Nephron progenitor cell (in vitro differentiated cells): ENCODE measurements around the gene CFAP54.

ENCODE experiments used
- DNase-seq: peaks from one replicate; pipeline ENCODE4 v3.0.0; 2021
- H3K27ac Mint-ChIP-seq: 2 replicates; pipeline ENCODE4 v1.8.0; 2021; ENCODE audit warnings: mild to moderate bottlenecking, moderate library complexity, mixed read lengths
- H3K27me3 Mint-ChIP-seq: 2 replicates; pipeline ENCODE4 v1.8.0; 2021; ENCODE audit warnings: mild to moderate bottlenecking, low read depth, mixed read lengths; ENCODE audit not compliant: poor library complexity
- H3K36me3 Mint-ChIP-seq: 2 replicates; pipeline ENCODE4 v1.8.0; 2021; ENCODE audit warnings: low read depth, mixed read lengths
- H3K4me1 Mint-ChIP-seq: 2 replicates; pipeline ENCODE4 v1.8.0; 2021; ENCODE audit warnings: mixed read lengths
- H3K4me3 Mint-ChIP-seq: 2 replicates; pipeline ENCODE4 v1.8.0; 2021; ENCODE audit warnings: mild to moderate bottlenecking, moderate library complexity, mixed read lengths
- H3K9me3 Mint-ChIP-seq: 2 replicates; pipeline ENCODE4 v1.8.0; 2021; ENCODE audit warnings: mild to moderate bottlenecking, moderate library complexity, mixed read lengths
- TF ChIP-seq, protein P1 (sequence below): fragments of 200-600 bp; sonication (generic); IDR thresholded peaks from 2 replicates; pipeline ENCODE4 v1.5.0; 2021; ENCODE audit warnings: antibody characterized with exemption

CFAP54 gene

GRCh38 chr12:96445691-96446583 is 43.4 kb upstream of the CFAP54 start:
- H3K36me3 Mint-ChIP-seq: no peaks in the 10 kb centered on the region
- DNase-seq: no peak
- no peak overlapping the region for H3K4me3 Mint-ChIP-seq
- H3K27me3 Mint-ChIP-seq: peaks cover 13% of the 10 kb centered on the region
- H3K27ac Mint-ChIP-seq: no peak overlapping the region
- H3K4me1 Mint-ChIP-seq: no peaks in the 10 kb centered on the region
- H3K9me3 Mint-ChIP-seq: peaks cover 5% of the 10 kb centered on the region
- TF ChIP-seq, protein P1, sequence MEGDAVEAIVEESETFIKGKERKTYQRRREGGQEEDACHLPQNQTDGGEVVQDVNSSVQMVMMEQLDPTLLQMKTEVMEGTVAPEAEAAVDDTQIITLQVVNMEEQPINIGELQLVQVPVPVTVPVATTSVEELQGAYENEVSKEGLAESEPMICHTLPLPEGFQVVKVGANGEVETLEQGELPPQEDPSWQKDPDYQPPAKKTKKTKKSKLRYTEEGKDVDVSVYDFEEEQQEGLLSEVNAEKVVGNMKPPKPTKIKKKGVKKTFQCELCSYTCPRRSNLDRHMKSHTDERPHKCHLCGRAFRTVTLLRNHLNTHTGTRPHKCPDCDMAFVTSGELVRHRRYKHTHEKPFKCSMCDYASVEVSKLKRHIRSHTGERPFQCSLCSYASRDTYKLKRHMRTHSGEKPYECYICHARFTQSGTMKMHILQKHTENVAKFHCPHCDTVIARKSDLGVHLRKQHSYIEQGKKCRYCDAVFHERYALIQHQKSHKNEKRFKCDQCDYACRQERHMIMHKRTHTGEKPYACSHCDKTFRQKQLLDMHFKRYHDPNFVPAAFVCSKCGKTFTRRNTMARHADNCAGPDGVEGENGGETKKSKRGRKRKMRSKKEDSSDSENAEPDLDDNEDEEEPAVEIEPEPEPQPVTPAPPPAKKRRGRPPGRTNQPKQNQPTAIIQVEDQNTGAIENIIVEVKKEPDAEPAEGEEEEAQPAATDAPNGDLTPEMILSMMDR: no peak

DNA sequence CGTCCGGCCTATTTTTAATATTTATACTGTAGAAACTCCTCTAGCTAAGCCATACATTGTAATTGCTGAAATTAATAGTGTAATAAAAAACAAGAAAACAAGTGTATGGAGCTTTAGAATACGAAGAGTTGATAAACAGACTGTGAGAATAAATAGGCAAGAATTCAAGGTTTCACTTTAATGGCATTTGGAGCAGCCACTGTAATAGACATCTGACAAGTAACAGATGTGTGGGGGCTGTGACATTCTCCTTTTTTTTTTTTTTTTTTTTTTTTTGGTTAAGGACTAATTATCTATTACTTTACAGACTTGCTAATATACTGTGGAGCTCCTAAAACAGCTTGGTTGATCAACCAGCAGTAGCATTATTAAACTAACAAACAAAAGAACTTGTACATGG is 42.1 kb upstream of the CFAP54 start:
- no peak for DNase-seq
- H3K27ac Mint-ChIP-seq: no peak overlapping the region
- H3K9me3 Mint-ChIP-seq: peaks cover 7% of the 10 kb centered on the region
- no peaks in the 10 kb centered on the region for H3K36me3 Mint-ChIP-seq
- TF ChIP-seq, protein P1: no peak
- no peaks in the 10 kb centered on the region for H3K4me1 Mint-ChIP-seq
- peaks cover 10% of the 10 kb centered on the region for H3K27me3 Mint-ChIP-seq
- no peak overlapping the region for H3K4me3 Mint-ChIP-seq

GRCh38 chr12:96448300-96448699 is 41.1 kb upstream of the CFAP54 start:
- no peaks in the 10 kb centered on the region for H3K4me1 Mint-ChIP-seq
- no peak for DNase-seq
- H3K27me3 Mint-ChIP-seq: peaks cover 10% of the 10 kb centered on the region
- TF ChIP-seq, protein P1: no peak
- H3K36me3 Mint-ChIP-seq: no peaks in the 10 kb centered on the region
- peaks cover 7% of the 10 kb centered on the region for H3K9me3 Mint-ChIP-seq
- no peak overlapping the region for H3K4me3 Mint-ChIP-seq
- no peak overlapping the region for H3K27ac Mint-ChIP-seq

- peaks cover 10% of the 10 kb centered on the region for H3K27me3 Mint-ChIP-seq
- H3K36me3 Mint-ChIP-seq: no peaks in the 10 kb centered on the region
- no peak for DNase-seq
- H3K9me3 Mint-ChIP-seq: peaks cover 7% of the 10 kb centered on the region
- no peaks in the 10 kb centered on the region for H3K4me1 Mint-ChIP-seq
- no peak overlapping the region for H3K4me3 Mint-ChIP-seq
- TF ChIP-seq, protein P1: no peak
- no peak overlapping the region for H3K27ac Mint-ChIP-seq
Measured at GRCh38 chr12:96452261-96452922, 37.0 kb upstream of the CFAP54 start.

- Mint-ChIP-seq H3K9me3 (peaks cover 7% of the 10 kb centered on the region), H3K36me3 (no peaks in the 10 kb centered on the region), H3K27ac (no peak overlapping the region), H3K4me1 (no peaks in the 10 kb centered on the region), H3K27me3 (peaks cover 10% of the 10 kb centered on the region), H3K4me3 (no peak overlapping the region)
- no peak for DNase-seq
- TF ChIP-seq, protein P1: no peak
Measured at GRCh38 chr12:96454396-96454795, 35.0 kb upstream of the CFAP54 start.
